ENCODE data around the gene BEX2.
"Not testable (repeated sequence)": the region's sequence is repeated elsewhere in the genome, so short reads cannot be mapped to it uniquely, and the experiment has no call there.

BEX2 gene

DNA sequence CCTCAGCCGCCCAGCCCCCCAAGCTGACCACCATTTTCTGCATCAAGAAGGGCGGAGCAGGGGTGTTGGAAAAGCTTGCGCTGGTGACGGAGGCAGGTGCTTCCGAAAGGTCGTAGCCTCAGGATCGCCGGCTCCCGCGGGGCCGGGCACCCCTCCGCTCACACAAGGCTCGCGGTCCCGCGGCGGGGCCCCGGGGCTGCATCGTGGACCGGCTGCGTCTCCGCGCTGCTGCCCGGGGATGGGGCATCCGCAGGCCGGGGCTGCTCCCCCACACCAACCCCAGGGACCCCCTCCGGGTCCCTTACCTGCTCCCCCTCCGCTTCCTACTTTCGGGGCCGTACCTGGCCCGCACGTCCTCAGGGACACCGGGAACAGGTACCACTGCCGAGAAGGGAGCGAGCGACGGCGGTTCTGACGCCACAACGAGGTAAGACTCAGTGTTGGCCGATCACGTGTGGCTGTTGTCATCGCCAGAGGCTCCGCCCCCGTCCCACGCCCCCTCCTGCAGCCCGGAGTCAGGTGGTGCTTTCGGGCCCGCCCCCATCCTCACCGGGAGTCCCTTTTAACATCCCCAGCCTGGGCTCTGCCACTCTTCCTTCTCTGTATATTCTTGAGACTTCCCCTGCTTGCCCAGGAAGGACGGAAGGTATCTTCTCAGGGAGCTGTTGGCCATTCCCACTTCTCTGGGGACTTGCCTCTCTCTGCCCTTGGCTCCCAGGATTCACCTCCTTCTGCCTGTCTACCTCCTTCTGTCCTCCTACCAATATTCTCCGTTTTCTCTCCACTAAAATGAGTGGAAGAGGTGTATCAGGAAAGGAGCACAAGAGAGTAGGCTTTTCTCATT lies at the start of gene BEX2:
Gene BEX2 (minus strand): TSS at position 436 of the 844 bp plus-strand sequence. CDS start 1,014 bp downstream, outside the sequence.
- no peak for FAIRE-seq

GRCh38 chrX:103360092-103360491 lies 49.3 kb upstream of the BEX2 start:
- FAIRE-seq = no peak

DNA sequence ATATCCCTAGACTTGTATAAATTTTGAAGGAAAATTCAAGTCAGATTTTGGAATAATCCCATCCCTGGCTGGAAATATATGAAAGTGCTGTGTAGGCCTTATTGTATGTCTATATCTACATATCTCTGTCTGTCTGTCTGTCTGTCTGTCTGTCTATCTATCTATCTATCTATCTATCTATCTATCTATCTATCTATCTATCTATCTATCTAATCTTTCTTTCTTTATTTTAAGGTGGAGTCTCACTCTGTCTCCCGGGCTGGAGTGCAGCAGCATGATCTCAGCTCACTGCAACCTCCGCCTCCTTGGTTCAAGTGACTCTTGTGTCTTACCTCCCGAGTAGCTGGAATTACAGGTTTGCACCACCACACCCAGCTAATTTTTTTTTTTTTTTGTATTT lies 48.8 kb upstream of the BEX2 start:
- not testable (repeated sequence) for FAIRE-seq

DNA sequence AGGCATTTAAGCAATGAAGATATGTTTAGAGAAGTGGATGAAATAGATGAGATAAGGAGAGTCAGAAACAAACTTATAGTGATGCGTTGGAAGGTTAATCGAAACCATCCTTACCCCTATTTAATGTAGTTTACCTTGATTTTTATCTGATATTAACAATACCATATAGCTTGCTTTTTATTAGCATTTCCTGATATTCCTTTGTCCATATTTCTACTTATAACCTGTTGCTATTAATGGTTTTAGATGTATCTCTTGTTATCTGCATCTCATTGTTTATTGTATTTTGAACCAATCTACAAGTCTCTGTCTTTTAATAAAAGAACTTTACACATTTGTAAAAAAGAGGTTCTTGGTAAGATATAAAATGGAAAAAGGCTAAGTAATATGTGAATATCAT lies 47.1 kb upstream of the BEX2 start:
- no peak for FAIRE-seq

GRCh38 chrX:103356858-103357257 lies 46.1 kb upstream of the BEX2 start:
- FAIRE-seq = no peak

DNA sequence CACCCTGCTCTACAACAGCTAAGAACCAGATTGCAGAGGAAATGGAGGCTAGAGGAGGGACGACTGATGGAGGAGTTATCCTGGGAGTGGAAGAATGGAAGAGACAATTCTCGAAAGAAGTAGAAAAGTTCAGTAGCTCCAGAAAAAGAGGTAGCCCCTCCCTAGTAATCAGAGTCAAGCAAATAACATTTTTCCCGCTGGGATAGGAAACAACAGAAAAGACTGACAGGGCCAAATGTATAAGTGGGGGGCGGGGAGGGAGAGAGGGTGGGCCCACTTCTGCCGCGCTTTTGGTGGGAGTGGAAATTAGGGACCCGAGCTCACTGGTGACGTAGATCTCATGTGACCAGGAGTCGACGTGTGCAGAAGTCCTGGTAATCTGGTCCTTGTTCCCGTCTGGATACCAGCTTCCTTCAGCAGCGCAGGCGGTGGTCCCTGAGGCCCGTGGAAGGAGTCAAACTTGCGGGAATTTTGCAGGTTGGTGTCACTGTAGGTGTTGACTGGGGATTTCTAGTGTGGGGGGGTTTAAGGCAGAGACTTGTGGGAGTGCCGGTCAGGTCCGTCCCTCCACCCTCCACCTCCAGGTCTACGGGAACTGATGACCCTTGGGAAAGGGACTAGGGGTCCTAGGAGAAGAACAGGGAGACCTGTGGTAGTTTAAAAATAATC lies 45.5 kb upstream of the BEX2 start, which contains the start of gene TCEAL9:
Gene TCEAL9 (plus strand): TSS at position 377 of the 669 bp plus-strand sequence. CDS start 1,179 bp downstream, outside the sequence.
- FAIRE-seq = no peak

GRCh38 chrX:103347682-103348397 lies 37.0 kb upstream of the BEX2 start:
- FAIRE-seq = no peak

GRCh38 chrX:103344606-103345005 lies 33.8 kb upstream of the BEX2 start:
- no peak for FAIRE-seq

GRCh38 chrX:103343105-103343504 lies 32.3 kb upstream of the BEX2 start:
- peak; percentile 53 for FAIRE-seq

- FAIRE-seq = no peak
Observed at GRCh38 chrX:103338663-103339062, 27.9 kb upstream of the BEX2 start.

GRCh38 chrX:103330681-103331288 lies 20.0 kb upstream of the BEX2 start:
- FAIRE-seq = no peak

- FAIRE-seq = no peak
Observed at GRCh38 chrX:103329991-103330390, 19.2 kb upstream of the BEX2 start, which contains the start of gene TCEAL7. TSS of gene TCEAL7 (plus strand) at chrX:103330239. CDS start at chrX:103331404, 1,165 bp downstream.

GRCh38 chrX:103311399-103311780 lies 600 bp upstream of the BEX2 start:
- no peak for FAIRE-seq

GRCh38 chrX:103309860-103310554 lies 783 bp downstream of the BEX2 start:
- no peak for FAIRE-seq

DNA sequence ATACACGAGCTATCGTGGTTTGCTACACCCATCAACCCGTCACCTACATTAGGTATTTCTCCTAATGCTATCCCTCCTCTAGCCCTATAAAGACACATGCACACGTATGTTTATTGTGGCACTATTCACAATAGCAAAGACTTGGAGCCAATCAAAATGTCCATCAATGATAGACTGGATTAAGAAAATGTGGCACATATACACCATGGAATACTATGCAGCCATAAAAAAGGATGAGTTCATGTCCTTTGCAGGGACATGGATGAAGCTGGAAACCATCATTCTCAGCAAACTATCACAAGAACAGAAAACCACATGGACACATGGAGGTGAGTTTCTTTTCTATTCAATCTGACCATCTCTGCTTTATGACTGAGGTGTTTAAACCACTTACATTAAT lies 5.1 kb downstream of the BEX2 start:
- FAIRE-seq = not testable (repeated sequence)

GRCh38 chrX:103304705-103305104 lies 6.1 kb downstream of the BEX2 start:
- no peak for FAIRE-seq

GRCh38 chrX:103293118-103293517 lies 17.7 kb downstream of the BEX2 start:
- FAIRE-seq = no peak

DNA sequence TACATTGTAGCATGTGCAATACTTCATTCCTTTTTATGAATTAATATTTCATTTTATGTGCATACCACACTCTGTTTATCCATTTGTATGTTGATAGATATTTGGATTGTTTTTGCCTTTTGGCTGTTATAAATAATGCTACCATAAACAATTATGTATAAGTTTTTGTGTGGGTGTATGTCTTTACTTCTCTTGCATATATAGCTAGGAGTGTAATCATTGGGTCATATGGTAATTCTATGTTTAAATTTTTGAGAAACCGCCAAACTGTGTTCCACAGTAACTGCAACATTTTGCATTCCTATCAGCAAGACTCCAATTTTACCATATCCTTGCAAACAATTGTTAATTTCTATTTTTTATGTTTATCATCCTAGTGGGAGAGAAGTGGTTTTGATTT lies 31.2 kb downstream of the BEX2 start:
- FAIRE-seq = no peak

GRCh38 chrX:103276581-103277002 lies 34.2 kb downstream of the BEX2 start, which contains the start of gene TCEAL5:
TSS of gene TCEAL5 (minus strand) at chrX:103276750. CDS start at chrX:103274563, 2,187 bp downstream.
- FAIRE-seq = no peak

DNA sequence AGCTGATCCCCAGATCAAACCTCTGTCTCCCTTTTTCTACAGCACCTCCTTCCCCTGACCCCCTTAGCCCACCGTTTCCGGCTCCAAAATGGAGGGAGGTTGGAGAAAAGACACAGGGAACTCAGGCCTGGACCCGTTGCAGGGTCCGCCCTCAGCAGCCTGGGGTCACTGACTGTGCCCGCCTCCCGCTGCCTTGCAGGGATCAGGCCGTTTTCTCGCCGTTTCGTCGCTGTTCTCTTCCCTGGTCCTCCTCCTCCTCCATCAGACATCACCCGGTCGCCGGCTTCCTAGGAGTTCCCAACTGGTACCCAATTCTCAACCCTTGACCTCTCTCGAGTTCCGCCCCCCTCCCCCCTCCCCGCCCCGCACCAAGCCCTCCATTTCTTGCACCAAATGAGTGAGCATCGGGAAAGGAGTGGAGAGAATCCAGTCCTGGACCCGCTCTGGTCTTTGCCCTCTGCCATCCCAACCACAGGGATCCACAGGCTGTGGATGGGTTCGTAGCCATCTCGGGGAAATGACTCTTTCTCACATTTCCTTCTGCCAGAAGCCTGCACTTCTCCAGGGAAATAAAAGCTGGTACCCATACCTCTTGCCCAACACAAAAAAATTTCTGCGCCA lies 34.7 kb downstream of the BEX2 start:
- FAIRE-seq = no peak

- FAIRE-seq = no peak
Observed at GRCh38 chrX:103274284-103274683, 36.5 kb downstream of the BEX2 start.
